GM12875 (cell line): ENCODE results near the gene RAP1GAP2.
"Not testable (repeated sequence)": the region's sequence is repeated elsewhere in the genome, so short reads cannot be mapped to it uniquely, and the experiment has no call there.

Experiments
- H3K4me3 ChIP-seq: one replicate; pipeline ENCODE4 v1.5.1; 2011; ENCODE audit warnings: low read depth, low read length, control low read depth
- TF ChIP-seq, protein P1 (sequence below): IDR thresholded peaks from 2 replicates; pipeline ENCODE4 v1.5.1; 2011; ENCODE audit warnings: low read depth, mild to moderate bottlenecking, control low read depth, inconsistent platforms, low read length, moderate library complexity, borderline replicate concordance; ENCODE audit not compliant: insufficient read depth

Gene RAP1GAP2

DNA sequence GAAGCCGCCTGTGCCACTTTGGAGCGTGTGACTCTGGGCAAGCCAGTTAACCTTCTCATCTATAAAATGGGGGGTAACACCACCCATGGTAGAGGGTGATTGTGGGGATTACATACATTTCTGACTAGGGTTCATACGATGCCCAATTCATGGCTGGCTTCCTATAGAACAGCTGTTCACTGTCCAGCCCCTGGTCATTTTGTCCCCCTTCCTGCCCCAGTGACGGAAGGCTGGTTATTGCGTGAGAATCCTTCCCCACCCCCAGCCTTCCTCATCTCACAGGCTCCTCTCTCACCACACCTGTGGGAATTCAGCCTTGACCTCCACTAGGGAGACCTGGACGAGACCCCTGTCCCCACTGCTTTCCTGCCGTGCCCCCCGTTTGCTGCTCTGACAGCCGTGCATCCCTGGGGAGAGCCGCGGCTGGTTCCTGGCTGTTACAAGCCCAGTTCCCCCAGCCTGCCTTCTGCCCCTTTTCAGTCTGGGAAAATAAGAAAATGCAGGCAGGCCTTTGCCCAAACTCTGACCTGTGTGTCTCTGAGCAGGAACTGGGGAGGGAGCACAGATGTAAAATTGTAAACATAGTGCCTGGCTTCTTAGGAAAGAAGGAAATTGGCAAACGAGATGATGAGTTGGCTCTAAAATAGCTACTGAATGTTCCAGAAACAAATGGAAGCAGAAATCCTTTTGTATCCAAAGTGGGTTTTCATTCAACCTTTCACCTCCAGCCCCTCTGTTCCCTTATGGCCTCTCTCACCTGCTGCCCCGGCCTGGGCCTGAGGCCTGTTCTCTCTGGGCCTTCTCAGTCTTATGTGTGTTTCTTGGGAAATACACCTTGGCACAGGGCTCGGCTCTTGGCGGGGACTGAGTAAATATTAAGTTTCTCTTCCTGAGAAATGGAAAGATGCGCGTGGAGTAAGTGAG, 199.9 kb downstream of the RAP1GAP2 start:
- H3K4me3 ChIP-seq = no peak overlapping the region
- TF ChIP-seq, protein P1, sequence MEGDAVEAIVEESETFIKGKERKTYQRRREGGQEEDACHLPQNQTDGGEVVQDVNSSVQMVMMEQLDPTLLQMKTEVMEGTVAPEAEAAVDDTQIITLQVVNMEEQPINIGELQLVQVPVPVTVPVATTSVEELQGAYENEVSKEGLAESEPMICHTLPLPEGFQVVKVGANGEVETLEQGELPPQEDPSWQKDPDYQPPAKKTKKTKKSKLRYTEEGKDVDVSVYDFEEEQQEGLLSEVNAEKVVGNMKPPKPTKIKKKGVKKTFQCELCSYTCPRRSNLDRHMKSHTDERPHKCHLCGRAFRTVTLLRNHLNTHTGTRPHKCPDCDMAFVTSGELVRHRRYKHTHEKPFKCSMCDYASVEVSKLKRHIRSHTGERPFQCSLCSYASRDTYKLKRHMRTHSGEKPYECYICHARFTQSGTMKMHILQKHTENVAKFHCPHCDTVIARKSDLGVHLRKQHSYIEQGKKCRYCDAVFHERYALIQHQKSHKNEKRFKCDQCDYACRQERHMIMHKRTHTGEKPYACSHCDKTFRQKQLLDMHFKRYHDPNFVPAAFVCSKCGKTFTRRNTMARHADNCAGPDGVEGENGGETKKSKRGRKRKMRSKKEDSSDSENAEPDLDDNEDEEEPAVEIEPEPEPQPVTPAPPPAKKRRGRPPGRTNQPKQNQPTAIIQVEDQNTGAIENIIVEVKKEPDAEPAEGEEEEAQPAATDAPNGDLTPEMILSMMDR = no peak

DNA sequence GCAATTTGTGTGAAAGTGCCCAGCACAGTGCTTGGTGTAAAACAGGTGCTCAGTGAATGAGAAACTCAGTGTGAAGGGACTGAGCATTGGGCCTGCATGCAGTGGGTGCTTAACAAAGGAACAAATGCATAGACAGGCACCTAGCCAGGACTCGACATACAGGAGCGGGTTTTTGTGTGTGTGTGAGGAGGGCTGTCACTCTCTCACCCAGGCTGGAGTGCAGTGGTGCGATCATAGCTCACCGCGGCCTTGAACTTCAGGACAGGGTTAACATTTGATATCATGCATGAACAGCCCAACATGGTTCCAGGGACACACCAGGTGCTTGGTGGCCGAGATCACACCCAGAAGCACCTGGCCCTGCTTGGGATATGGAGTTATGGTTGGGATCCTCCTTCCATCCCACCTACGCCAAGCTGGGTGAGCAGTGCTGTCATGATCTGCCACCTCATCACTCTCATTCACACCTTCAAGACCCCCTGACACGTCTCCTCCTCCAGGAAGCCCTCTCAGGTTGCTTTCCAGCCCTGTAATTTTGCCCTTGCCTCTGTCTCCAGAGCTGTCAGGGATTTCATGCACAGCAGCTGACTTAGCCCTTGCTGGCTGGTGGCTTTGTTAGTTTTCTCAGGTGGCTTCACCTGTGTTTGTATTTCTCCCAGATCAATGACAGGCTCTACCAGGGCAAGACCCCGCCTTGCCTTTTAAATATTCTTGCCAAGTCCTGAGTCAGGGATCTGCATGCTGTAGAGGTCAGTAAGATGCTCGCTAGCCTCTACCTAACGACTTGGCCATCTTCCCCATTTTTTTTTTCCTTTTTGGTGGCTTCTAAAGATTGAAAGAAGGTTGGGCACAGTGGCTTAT, 200.8 kb downstream of the RAP1GAP2 start:
- H3K4me3 ChIP-seq = no peak overlapping the region
- TF ChIP-seq, protein P1 = no peak

DNA sequence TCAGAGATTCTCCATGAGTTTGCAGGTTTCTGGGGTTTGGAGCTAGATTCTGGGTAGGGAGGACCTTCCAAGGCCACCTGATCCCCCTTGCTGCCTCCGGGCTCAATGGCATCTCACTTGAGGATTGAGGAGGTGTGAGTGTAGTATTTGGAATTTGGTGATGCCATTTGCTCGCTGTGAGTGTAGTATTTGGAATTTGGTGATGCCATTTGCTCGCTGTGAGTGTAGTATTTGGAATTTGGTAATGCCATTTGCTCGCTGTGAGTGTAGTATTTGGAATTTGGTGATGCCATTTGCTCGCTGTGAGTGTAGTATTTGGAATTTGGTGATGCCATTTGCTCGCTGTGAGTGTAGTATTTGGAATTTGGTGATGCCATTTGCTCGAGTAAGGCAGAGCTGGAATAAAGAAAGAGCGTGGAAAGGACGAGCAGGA, 202.2 kb downstream of the RAP1GAP2 start:
- H3K4me3 ChIP-seq = not testable (repeated sequence)

DNA sequence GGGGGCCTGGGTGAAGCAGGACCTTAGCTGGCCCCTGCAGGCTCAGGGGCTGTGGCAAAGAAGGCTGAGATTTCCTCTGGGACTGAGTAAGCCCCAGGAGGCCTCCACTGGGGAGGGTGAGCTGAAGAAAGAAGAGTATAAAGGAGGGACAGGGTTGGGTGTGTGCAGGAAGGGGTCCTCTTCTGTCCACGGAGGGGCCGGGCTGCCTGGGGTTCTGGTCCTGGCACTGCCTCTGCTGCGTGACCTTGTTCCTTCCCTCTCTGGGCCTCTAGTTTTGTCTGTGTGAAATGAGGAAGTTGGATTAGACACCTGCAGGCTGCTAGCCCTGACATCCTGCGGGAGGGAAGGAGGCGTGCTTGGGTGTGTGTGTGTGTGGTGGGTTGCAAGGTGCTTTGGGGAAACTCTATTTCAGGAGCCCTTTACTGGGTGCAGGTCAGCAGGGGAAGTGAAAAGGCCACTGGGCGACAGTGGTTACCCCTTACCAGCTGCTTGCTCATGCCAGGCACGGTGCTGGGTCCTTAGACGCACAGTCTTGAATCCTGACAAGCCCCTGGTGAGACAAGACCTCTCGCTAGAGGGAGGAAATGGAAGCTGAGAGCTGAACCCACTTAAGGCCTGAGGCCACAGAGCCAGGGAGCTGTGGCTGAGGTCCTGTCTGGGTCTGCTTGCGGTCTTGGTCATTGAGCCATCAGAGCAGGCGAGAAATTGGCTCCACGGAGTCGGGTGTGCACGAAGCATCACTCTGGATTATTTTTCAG, 206.5 kb downstream of the RAP1GAP2 start:
- H3K4me3 ChIP-seq = peak overlapping the region; percentile 1
- TF ChIP-seq, protein P1 = no peak

DNA sequence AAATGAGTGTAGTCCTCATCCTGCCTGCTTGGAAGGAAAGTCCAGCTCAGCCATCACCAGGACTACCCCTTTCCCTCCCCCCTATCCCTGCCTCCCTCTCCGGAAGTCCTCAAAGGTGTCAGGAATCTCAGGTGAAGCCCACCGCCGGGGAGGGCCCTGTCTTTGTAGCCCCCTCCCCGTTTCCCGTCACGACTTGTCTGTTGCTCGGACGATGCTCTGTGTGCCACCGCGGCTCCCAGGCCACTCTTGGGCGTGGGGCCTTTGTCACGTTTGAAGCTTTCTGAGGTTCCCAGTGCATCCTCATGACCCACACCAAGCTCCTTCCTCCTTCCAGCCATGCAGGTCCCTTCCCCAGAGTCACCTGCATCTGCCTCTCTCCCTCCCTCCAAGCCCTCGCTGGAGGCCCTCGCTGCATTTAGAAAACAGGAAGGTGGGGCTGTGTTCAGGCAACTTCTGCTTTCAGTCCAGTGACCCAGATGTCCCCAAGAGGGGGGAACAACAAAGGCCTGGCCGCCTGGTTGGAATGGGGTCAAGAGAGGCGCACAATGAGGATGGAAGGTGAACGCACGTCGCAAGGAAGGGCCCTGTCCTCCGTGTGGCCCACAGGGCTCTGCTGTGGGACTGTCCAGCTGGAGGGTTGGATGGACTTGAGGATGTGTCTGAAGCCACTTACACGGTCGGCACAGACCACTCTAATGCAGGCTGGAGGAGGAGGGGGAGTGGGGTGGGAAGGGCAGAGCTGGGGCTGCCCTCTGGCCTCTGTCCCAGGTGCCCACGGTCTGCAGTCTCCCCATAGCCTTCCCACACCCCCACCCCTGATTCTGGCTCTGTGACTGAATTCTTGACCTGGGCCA, 207.3 kb downstream of the RAP1GAP2 start:
- H3K4me3 ChIP-seq = peak overlapping the region; percentile 39
- TF ChIP-seq, protein P1 = no peak

DNA sequence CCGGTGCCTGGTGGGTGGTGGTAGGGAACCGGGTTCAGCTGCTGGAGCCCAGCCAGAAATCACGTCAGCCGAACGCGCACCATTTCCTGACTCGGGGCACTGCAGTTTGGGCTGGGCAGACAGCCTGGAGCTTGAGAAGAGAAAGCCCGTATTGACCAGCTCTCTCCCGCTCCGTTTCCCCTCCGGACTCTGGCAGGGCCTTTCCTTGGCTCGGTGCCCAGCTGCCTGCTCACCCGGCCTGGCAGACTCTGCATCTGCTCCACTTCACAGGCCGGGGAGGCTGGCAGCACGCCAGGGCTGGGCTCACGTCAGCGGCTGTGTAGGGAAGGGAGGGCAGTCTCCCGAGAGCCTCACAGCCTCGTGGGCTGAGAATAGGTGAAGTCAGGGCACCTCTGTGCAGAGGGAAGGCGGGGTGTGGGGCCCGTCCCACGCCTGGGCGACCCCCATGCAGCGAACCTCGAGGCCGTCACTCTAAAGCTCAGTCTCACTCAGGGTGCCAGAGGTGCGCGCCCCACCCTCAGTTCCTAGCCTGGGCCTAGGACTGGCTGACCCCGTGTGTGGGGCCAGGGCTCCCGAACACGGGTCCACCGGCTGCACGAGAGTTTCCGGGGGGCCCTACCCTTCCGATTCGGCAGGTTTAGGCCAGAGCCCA, 208.0 kb downstream of the RAP1GAP2 start:
- H3K4me3 ChIP-seq = peak overlapping the region; percentile 39

More for the DNA sequence above, 208.0 kb downstream of the RAP1GAP2 start:
- TF ChIP-seq, protein P1 = no peak
